ENCODE results near the gene FTCD. TPM values are rescaled to one million over a fixed set of nuclear protein-coding genes. Genes with fewer than 3 reads are reported as not detected.
A peak's percentile ranks its signal among the peaks of the same experiment; 100 is the strongest.

Gene FTCD
- total and polyA plus RNA-seq, 2 experiments from 2014 or later, result 18.9 to 27.4 TPM

GRCh38 chr21:46129846-46130651, 25.3 kb downstream of the FTCD start:
- Histone ChIP-seq H3K27me3 (no peaks in the 10 kb centered on the region), H3K36me3 (no peaks in the 10 kb centered on the region), H3K4me3 (no peak overlapping the region), H3K27ac (peak overlapping the region; percentile 98), H3K9me3 (ENCODE audit: low read depth) (no peaks in the 10 kb centered on the region), H3K4me1 (ENCODE audit: low read depth) (peaks cover 31% of the 10 kb centered on the region)
- TF ChIP-seq CTCF (IDR thresholded peaks at IDR 0.05; ENCODE audit: low read depth, low read length), result no peak
- no peak for DNase-seq (ENCODE audit: low read depth in 1 of 2, low spot score in 1 of 2)

GRCh38 chr21:46128933-46129571, 26.3 kb downstream of the FTCD start:
- Histone ChIP-seq H3K27me3 (no peaks in the 10 kb centered on the region), H3K4me3 (no peak overlapping the region), H3K4me1 (ENCODE audit: low read depth) (peaks cover 31% of the 10 kb centered on the region), H3K9me3 (ENCODE audit: low read depth) (no peaks in the 10 kb centered on the region), H3K27ac (peak overlapping the region; percentile 98), H3K36me3 (no peaks in the 10 kb centered on the region)
- TF ChIP-seq CTCF (IDR thresholded peaks at IDR 0.05; ENCODE audit: low read depth, low read length), result no peak
- DNase-seq (ENCODE audit: low read depth in 1 of 2, low spot score in 1 of 2), result peak in 1 of 2 donors; percentile 29

GRCh38 chr21:46128106-46128932, 27.1 kb downstream of the FTCD start:
- H3K4me3 ChIP-seq, result no peak overlapping the region
- TF ChIP-seq CTCF (IDR thresholded peaks at IDR 0.05; ENCODE audit: low read depth, low read length), result no peak
- H3K27me3 ChIP-seq, result no peaks in the 10 kb centered on the region
- peak in 1 of 2 donors; percentile 95 for DNase-seq (ENCODE audit: low read depth in 1 of 2, low spot score in 1 of 2)
- H3K36me3 ChIP-seq, result no peaks in the 10 kb centered on the region
- peaks cover 31% of the 10 kb centered on the region for H3K4me1 ChIP-seq (ENCODE audit: low read depth)
- H3K9me3 ChIP-seq (ENCODE audit: low read depth), result no peaks in the 10 kb centered on the region
- H3K27ac ChIP-seq, result peak overlapping the region; percentile 98

GRCh38 chr21:46127239-46128105, 27.9 kb downstream of the FTCD start:
- H3K4me3 ChIP-seq, result no peak overlapping the region
- TF ChIP-seq CTCF (IDR thresholded peaks at IDR 0.05; ENCODE audit: low read depth, low read length), result no peak
- H3K27me3 ChIP-seq, result no peaks in the 10 kb centered on the region
- DNase-seq (ENCODE audit: low read depth in 1 of 2, low spot score in 1 of 2), result no peak
- H3K27ac ChIP-seq, result peak overlapping the region; percentile 98
- H3K9me3 ChIP-seq (ENCODE audit: low read depth), result no peaks in the 10 kb centered on the region
- H3K4me1 ChIP-seq (ENCODE audit: low read depth), result peaks cover 31% of the 10 kb centered on the region
- H3K36me3 ChIP-seq, result no peaks in the 10 kb centered on the region
